Gastrocnemius medialis (tissue), 4 donors: ENCODE results near the gene ANKRD39. TPM values are rescaled to one million over a fixed set of nuclear protein-coding genes. Genes with fewer than 3 reads are reported as not detected.
"Not testable (repeated sequence)": the region's sequence is repeated elsewhere in the genome, so short reads cannot be mapped to it uniquely, and the experiment has no call there.

Experiments
- ATAC-seq, 2 donors: fragments of 150-250 bp; one replicate each; pipeline ENCODE4 v1.9.1; 2016
- DNase-seq, 2 donors: peaks; one replicate each; pipeline ENCODE4 v3.0.0-alpha.2; 2019
- H3K27ac ChIP-seq, 4 donors: fragments of 200-600 bp; sonication (generic); 1 replicate in 1 of 4; 2 replicates in 3 of 4; pipeline ENCODE4 v1.5.1; 2016 to 2018; ENCODE audit warnings: mild to moderate bottlenecking in 2 of 4, moderate library complexity in 1 of 4
- H3K27me3 ChIP-seq, 3 donors: fragments of 200-600 bp; sonication (generic) in 2 of 3; 1 replicate in 1 of 3; 2 replicates in 2 of 3; pipeline versions ENCODE4 v1.5.1 to v1.6.0; 2016 to 2019; ENCODE audit warnings: mild to moderate bottlenecking in 1 of 3, moderate library complexity in 1 of 3
- H3K36me3 ChIP-seq, 2 donors: fragments of 200-600 bp; sonication (generic) in 1 of 2; one replicate each; pipeline ENCODE4 v1.5.1; 2017 to 2018
- H3K4me1 ChIP-seq, 2 donors: fragments of 200-600 bp; sonication (generic) in 1 of 2; one replicate each; pipeline ENCODE4 v1.5.1; 2016 to 2017; ENCODE audit warnings: mild to moderate bottlenecking in 2 of 2
- H3K4me3 ChIP-seq, 4 donors: fragments of 200-600 bp; sonication (generic) in 3 of 4; 1 replicate in 1 of 4; 2 replicates in 3 of 4; pipeline ENCODE4 v1.5.1; 2016 to 2019; ENCODE audit warnings: mild to moderate bottlenecking in 2 of 4
- H3K9me3 ChIP-seq, 3 donors: fragments of 200-600 bp; sonication (generic) in 2 of 3; 1 replicate in 1 of 3; 2 replicates in 2 of 3; pipeline ENCODE4 v1.5.1; 2016 to 2019
- CTCF ChIP-seq, 5 experiments: fragments of 450-650 bp in 3 of 5; fragments of 200-600 bp in 2 of 5; sonication (generic) in 2 of 5; IDR thresholded peaks in 4 of 5; conservative IDR thresholded peaks in 1 of 5; 1 replicate in 4 of 5; 2 replicates in 1 of 5; pipeline ENCODE4 v1.5.1; 2016 to 2019; ENCODE audit warnings: antibody characterized with exemption in 5 of 5, mild to moderate bottlenecking in 3 of 5, moderate library complexity in 3 of 5
- POLR2A ChIP-seq, 2 donors: fragments of 450-650 bp; IDR thresholded peaks; one replicate each; pipeline ENCODE4 v1.6.1; 2017; ENCODE audit warnings: antibody characterized with exemption in 2 of 2, mild to moderate bottlenecking in 2 of 2, moderate library complexity in 2 of 2
- in situ Hi-C, 4 donors: fragments of 200-750 bp; cut with MboI; loops; one replicate each; pipeline versions ENCODE4 v1.15.0 to v1.8.0; 2017; ENCODE audit warnings: low sequenced_read_pairs in 4 of 4
- intact Hi-C: fragments of 100-400 bp; cut with DNase I; formaldehyde crosslinking; loops from one replicate; pipeline ENCODE4 v1.15.1; 2023; ENCODE audit warnings: low total_unique reads
- total RNA-seq, 4 donors: library from RNA; depleted of rRNA; stranded (reverse); fragments of >200 nt; gene quantifications; one replicate each; pipeline versions ENCODE4 v1.1.0 to v1.2.3, GENCODE V29; 2016

ANKRD39 gene
- total RNA-seq, 4 donors from 2014 or later, result 25.8 to 50.6 (median 43.8) TPM

GRCh38 chr2:96891591-96892333 is 33.9 kb upstream of the ANKRD39 start:
- DNase-seq (no peak), ATAC-seq (no peak)
- no peak overlapping the region for H3K4me3 ChIP-seq
- peak overlapping the region; percentile 2 to 44 (median 27) for H3K27ac ChIP-seq
- no peaks in the 10 kb centered on the region for H3K9me3 ChIP-seq
- intact Hi-C loops, result no loop called here
- H3K4me1 ChIP-seq, result peaks cover 70 to 73% of the 10 kb centered on the region in 2 donors
- TF ChIP-seq CTCF (IDR thresholded peaks at IDR 0.05 in 4 of 5, conservative IDR thresholded peaks at IDR 0.05 in 1 of 5) (no peak), POLR2A (IDR thresholded peaks at IDR 0.05) (no peak)
- no peaks in the 10 kb centered on the region for H3K36me3 ChIP-seq
- in situ Hi-C loops, result no loop called here
- no peaks in the 10 kb centered on the region for H3K27me3 ChIP-seq

DNA sequence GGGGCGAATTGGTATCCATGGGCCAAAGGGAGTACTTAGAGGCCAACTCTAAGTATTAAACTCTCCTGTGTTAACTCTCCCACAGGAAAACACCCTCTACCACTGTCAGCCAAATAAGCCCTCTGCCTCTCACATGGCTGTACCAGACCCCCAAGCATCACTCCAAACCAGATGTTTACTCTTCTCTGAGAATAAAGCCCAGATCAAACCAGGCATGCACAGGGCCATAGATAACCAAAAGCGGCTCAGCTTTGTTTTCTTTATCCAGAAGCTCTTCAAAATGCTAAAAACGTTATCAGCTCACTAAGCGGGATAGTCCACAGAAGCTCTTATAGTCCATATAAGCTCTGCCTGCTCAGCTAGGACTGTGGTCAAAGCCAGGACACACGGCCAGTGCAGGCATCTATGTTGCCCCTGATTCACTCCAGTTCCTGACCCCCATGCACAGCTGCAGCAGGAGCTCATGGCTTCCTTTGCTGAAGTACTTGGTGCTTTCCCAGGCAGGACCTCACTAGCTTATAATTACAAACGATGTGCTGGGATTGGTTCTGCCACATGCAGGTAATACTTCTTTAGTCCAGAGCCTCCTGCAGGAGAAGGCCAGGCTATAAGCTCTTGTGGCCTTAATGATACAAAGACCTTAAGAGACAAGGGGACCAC is 33.0 kb upstream of the ANKRD39 start:
- no peak for ATAC-seq
- intact Hi-C loops, result no loop called here
- TF ChIP-seq CTCF (IDR thresholded peaks at IDR 0.05 in 4 of 5, conservative IDR thresholded peaks at IDR 0.05 in 1 of 5), result no peak
- TF ChIP-seq POLR2A (IDR thresholded peaks at IDR 0.05), result no peak
- H3K36me3 ChIP-seq, result no peaks in the 10 kb centered on the region
- peaks cover 69 to 70% of the 10 kb centered on the region in 2 donors for H3K4me1 ChIP-seq
- H3K27me3 ChIP-seq, result no peaks in the 10 kb centered on the region
- DNase-seq, result no peak
- in situ Hi-C loops, result no loop called here
- H3K27ac ChIP-seq, result peak overlapping the region in 2 of 4 donors; percentile 2 to 44
- H3K4me3 ChIP-seq, result no peak overlapping the region
- H3K9me3 ChIP-seq, result no peaks in the 10 kb centered on the region

DNA sequence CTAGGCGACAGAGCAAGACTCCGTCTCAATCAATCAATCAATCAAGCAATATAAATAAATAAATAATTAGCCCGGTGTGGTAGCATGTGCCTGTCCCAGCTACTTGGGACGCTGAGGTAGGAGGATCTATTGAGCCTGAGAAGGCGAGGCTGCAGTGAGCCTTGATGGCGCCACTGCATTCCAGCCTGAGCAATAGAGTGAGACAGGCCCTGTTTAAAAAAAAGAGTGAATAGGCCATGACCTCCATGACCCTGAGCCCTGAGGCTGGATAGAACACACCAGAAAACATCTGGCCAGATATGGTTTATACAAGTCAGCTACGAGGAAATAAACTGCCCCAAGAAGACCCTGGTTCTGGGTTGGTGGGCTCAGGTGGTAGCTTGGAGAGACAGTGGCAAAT is 32.4 kb upstream of the ANKRD39 start:
- H3K9me3 ChIP-seq, result no peaks in the 10 kb centered on the region
- ATAC-seq, result no peak
- intact Hi-C loops (no loop called here), in situ Hi-C loops (no loop called here)
- H3K36me3 ChIP-seq, result no peaks in the 10 kb centered on the region
- no peak overlapping the region for H3K4me3 ChIP-seq
- TF ChIP-seq CTCF (IDR thresholded peaks at IDR 0.05 in 4 of 5, conservative IDR thresholded peaks at IDR 0.05 in 1 of 5), result no peak
- TF ChIP-seq POLR2A (IDR thresholded peaks at IDR 0.05), result no peak
- peaks cover 63 to 65% of the 10 kb centered on the region in 2 donors for H3K4me1 ChIP-seq
- DNase-seq, result no peak
- H3K27ac ChIP-seq, result no peak overlapping the region
- H3K27me3 ChIP-seq, result no peaks in the 10 kb centered on the region

DNA sequence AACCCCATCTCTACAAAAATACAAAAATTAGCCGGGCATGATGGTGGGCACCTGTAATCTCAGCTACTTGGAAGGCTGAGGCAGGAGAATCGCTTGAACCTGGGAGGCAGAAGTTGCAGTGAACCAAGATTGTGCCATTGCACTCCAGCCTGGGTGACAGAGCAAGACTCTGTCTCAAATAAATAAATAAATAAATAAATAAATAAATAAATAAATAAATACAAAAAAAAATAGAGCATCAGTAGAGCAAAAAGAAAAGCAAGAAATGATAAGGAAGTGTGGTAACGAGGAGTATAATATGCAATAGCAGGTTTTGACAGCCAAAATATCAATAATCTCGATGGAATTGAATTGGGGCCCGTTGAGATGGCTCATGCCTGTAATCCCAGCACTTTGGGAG is 31.7 kb upstream of the ANKRD39 start:
- H3K36me3 ChIP-seq, ATAC-seq, in situ Hi-C loops, H3K27ac ChIP-seq, intact Hi-C loops, H3K27me3 ChIP-seq, H3K9me3 ChIP-seq, DNase-seq, H3K4me3 ChIP-seq: not testable (repeated sequence)
- peaks cover 57 to 60% of the 10 kb centered on the region in 2 donors for H3K4me1 ChIP-seq
